ENCODE data around the gene NEU2.

DNA sequence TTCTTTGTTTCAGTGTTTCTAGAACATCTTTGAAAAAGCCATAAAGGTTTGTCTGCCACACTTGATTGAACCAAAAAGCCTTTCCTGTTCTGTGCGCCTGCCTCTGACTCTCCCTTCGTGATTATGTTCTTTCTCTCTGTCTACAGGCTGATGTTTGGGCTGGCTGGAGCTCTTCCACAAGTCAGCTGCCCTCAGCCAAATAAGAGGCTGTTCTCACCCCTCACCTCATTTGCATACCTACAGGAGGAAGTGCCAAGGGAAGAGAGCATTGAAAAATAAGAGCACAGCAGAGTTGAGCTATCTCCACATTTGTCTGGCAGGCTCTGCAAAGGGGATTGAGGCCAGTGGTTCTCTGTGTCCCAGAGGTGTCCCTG lies 43.5 kb downstream of the NEU2 start:
- TF ChIP-seq, protein P1, sequence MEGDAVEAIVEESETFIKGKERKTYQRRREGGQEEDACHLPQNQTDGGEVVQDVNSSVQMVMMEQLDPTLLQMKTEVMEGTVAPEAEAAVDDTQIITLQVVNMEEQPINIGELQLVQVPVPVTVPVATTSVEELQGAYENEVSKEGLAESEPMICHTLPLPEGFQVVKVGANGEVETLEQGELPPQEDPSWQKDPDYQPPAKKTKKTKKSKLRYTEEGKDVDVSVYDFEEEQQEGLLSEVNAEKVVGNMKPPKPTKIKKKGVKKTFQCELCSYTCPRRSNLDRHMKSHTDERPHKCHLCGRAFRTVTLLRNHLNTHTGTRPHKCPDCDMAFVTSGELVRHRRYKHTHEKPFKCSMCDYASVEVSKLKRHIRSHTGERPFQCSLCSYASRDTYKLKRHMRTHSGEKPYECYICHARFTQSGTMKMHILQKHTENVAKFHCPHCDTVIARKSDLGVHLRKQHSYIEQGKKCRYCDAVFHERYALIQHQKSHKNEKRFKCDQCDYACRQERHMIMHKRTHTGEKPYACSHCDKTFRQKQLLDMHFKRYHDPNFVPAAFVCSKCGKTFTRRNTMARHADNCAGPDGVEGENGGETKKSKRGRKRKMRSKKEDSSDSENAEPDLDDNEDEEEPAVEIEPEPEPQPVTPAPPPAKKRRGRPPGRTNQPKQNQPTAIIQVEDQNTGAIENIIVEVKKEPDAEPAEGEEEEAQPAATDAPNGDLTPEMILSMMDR (IDR thresholded peaks at IDR 0.05): no peak
- no peak for TF ChIP-seq POLR2A (IDR thresholded peaks at IDR 0.05)

Measured in thyroid gland (tissue), 4 donors.